22Rv1 (cell line): ENCODE measurements around the gene NEUROG1.

Experiments
- H3K27ac ChIP-seq: fragments of 450-650 bp; 2 replicates; pipeline ENCODE4 v1.5.1; 2017
- ZFX ChIP-seq: fragments of 450-650 bp; IDR thresholded peaks from 2 replicates; pipeline ENCODE4 v1.6.1; 2017; ENCODE audit warnings: antibody characterized with exemption, borderline replicate concordance
- TF ChIP-seq, protein P1 (sequence below): fragments of 450-650 bp; IDR thresholded peaks from 2 replicates; pipeline ENCODE4 v1.5.1; 2017; ENCODE audit warnings: mild to moderate bottlenecking

NEUROG1 gene

GRCh38 chr5:135511761-135512575 is 23.8 kb downstream of the NEUROG1 start:
- no peak overlapping the region for H3K27ac ChIP-seq

GRCh38 chr5:135509995-135510394 is 25.8 kb downstream of the NEUROG1 start:
- TF ChIP-seq, protein P1, sequence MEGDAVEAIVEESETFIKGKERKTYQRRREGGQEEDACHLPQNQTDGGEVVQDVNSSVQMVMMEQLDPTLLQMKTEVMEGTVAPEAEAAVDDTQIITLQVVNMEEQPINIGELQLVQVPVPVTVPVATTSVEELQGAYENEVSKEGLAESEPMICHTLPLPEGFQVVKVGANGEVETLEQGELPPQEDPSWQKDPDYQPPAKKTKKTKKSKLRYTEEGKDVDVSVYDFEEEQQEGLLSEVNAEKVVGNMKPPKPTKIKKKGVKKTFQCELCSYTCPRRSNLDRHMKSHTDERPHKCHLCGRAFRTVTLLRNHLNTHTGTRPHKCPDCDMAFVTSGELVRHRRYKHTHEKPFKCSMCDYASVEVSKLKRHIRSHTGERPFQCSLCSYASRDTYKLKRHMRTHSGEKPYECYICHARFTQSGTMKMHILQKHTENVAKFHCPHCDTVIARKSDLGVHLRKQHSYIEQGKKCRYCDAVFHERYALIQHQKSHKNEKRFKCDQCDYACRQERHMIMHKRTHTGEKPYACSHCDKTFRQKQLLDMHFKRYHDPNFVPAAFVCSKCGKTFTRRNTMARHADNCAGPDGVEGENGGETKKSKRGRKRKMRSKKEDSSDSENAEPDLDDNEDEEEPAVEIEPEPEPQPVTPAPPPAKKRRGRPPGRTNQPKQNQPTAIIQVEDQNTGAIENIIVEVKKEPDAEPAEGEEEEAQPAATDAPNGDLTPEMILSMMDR: no peak
- TF ChIP-seq ZFX: no peak

More at GRCh38 chr5:135511761-135512575, 23.8 kb downstream of the NEUROG1 start:
- TF ChIP-seq ZFX: no peak
- TF ChIP-seq, protein P1: no peak

GRCh38 chr5:135508496-135509005 is 27.2 kb downstream of the NEUROG1 start:
- TF ChIP-seq, protein P1: no peak
- TF ChIP-seq ZFX: no peak
- H3K27ac ChIP-seq: no peak overlapping the region

More at GRCh38 chr5:135509995-135510394, 25.8 kb downstream of the NEUROG1 start:
- no peak overlapping the region for H3K27ac ChIP-seq

GRCh38 chr5:135505973-135506372 is 29.8 kb downstream of the NEUROG1 start:
- TF ChIP-seq ZFX: no peak
- TF ChIP-seq, protein P1: no peak
- H3K27ac ChIP-seq: no peak overlapping the region

DNA sequence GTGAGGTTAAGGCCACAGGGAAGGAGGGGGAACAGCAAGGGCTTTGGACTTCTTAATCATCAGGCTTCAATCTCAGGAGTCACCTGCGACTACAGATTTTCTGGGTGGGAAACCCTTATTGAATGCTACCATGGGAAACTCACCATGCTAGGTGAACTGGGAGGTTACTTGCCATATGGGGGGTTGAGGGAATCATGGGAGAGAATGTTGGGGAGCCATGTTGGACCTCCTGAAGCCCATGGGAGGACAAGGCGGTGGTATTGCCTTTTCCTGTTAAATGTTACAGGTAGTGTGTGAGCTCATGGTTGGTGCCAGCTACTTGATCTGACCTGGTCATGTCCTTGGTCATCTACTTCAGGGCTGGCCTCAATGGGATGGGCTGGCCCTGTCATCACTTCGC is 31.4 kb downstream of the NEUROG1 start:
- no peak overlapping the region for H3K27ac ChIP-seq
- TF ChIP-seq ZFX: no peak
- TF ChIP-seq, protein P1: no peak

- no peak overlapping the region for H3K27ac ChIP-seq
- TF ChIP-seq, protein P1: no peak
- no peak for TF ChIP-seq ZFX
Observed at GRCh38 chr5:135503871-135504270, 31.9 kb downstream of the NEUROG1 start.
